HG03025 (cell line): ENCODE data around the gene CALN1.

Experiments used
- ATAC-seq: cut with Tn5 transposase; IDR thresholded peaks from one replicate; pipeline ENCODE4 v1.9.1; 2021; ENCODE audit warnings: mild to moderate bottlenecking, moderate library complexity; ENCODE audit not compliant: unreplicated experiment, low FRiP score

CALN1 gene

GRCh38 chr7:72059925-72060324 is 352.2 kb downstream of the CALN1 start:
- ATAC-seq, result no peak

- no peak for ATAC-seq
Observed at GRCh38 chr7:72058579-72058978, 353.6 kb downstream of the CALN1 start.

GRCh38 chr7:72057796-72058195 is 354.3 kb downstream of the CALN1 start:
- ATAC-seq, result no peak

DNA sequence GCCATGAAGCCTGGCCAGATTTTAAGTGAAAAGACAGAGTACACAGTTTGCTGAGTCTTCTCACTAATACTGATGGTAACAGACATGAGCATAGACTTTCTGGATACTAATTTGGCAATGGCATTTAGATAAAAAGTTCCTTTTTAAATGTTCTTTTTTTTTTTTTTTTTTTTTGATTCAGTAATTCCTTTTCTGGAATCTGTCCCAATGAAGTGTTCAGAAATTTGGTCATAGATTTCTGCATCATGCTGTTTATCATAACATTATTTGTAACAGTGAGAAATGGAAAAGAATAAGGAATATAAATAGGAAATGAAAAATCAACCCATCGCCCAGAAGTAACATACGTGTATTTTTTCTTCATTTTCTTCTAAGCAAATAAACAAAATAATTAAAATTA is 354.9 kb downstream of the CALN1 start:
- ATAC-seq, result no peak

DNA sequence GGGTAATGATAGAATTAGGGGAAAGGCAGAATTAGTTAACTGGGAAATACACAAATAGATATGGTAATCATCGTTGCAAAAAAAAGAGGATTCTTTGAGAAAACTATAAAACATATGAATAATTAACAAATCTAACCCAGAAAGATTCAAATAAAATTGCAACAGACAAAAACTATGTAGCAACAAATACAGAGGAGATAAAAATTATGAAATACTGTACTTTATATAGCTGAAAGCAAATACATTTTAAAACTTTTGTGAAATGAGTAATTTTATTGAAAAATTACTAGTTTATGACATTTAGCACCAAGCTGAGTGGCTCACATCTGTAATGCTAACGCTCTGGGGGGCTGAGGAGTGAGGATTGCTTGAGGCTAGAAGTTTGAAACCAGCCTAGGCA is 356.7 kb downstream of the CALN1 start:
- ATAC-seq, result no peak

GRCh38 chr7:72053292-72053691 is 358.8 kb downstream of the CALN1 start:
- ATAC-seq, result no peak

GRCh38 chr7:72048420-72048819 is 363.7 kb downstream of the CALN1 start:
- ATAC-seq, result no peak

GRCh38 chr7:72042855-72043254 is 369.3 kb downstream of the CALN1 start:
- no peak for ATAC-seq

DNA sequence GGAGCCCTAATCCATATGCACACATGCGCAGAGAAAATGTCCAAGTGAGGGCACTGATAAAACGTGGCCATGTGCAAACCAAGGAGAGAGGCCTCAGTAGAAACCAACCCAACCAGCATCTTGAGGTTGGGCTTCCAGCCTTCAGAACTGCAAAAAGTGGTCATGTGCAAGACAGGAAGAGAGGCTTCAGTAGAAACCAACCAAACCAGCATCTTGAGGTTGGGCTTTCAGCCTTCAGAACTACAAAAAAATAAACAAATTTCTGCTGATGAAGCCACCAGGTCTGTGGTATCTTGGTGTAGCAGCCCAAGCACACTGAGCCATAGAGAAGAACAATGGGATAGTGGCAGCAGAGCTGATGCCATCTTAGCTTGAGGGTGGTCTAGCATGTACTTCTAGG is 371.5 kb downstream of the CALN1 start:
- ATAC-seq, result no peak

GRCh38 chr7:72039460-72039859 is 372.7 kb downstream of the CALN1 start:
- no peak for ATAC-seq

GRCh38 chr7:72038022-72038732 is 374.0 kb downstream of the CALN1 start:
- ATAC-seq, result no peak

DNA sequence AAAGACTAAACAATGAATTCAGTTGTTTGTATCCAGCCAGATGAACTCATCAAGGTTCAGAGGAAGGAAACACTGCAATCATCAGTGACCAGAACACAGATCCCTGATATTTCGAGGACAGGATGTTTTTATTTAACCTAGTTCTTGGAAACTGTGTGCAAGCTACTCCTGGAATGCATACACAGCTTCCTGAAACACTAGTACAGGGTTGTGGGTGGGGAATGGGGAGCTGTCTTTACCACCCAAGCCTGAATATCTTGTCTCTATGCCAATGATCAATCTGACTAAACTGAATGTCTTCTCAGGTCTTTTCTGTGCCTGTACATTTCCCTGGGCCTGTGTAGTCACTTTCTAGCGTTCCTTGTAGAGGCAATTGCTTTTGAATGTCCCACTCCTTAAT is 374.6 kb downstream of the CALN1 start:
- no peak for ATAC-seq

GRCh38 chr7:72035266-72035665 is 376.9 kb downstream of the CALN1 start:
- ATAC-seq, result no peak

DNA sequence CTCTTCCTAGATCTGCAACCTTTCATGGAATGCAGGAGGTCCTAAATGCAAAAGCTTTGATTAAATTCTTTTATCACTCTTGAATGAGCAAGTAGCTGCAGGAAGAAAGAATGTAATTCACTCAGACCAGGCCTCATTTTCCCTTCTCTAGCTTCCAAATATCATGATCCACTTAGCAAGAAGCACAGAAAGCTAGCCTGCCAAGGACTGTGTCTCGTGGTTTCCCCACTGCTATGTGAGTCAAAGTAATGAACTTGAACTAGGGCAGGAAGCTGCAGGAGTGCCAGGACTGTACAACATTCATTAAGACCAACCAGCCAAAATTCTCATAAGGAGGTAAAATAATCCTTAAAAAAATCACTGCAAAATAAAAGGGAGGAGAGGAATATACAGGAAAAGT is 379.2 kb downstream of the CALN1 start:
- ATAC-seq, result no peak

DNA sequence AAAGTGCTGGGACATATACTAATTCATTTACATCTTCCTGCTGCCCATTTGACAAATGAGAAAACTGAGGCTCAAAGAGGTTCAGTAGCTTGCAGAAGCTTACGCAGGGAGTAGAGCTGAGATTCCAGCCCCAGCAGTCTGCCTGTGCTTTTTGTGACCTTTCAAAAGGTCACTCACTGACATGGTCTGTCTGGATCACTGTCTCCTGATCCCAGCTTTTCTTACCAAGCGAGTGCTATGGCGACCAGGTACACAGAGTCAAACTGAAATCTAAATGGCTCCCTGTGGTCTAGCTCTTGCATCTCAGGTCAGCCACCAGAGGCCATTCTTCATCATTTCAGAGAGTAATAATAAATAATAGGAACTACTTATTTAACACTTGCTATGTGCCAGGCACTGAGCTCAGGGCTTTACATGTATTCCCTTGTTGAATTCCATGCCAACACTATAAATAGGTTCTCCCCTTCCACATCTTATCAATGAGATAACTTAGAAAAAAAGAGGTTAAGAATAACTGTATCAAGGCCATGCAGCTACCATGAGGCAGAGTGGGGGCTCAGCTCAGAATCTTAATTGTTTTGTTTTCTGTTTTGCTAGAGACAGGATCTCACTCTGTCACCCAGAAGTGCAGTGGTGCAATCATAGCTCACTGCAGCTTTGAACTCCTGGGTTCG is 381.0 kb downstream of the CALN1 start:
- ATAC-seq, result no peak

DNA sequence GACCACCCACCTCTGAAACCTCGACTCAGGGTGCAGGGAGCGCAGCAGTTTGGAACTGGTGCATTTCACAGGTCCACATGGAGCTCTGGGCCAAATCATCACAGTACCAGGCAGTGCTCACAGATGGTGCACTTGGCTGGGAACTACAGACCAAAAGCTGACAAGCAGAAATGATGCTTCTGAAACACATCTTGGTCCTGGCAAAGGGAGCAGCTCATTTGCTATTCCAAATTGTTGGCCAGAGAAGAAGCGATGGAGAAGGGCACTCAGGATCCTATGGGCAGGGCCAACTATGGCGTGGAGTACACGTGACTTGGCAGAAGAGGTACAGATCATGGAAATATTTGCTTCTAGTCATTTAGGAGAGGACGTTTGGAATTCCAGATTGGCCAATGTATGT is 383.9 kb downstream of the CALN1 start:
- no peak for ATAC-seq

GRCh38 chr7:72025381-72025960 is 386.7 kb downstream of the CALN1 start:
- no peak for ATAC-seq

GRCh38 chr7:72023926-72024325 is 388.2 kb downstream of the CALN1 start:
- no peak for ATAC-seq

GRCh38 chr7:72021716-72022115 is 390.4 kb downstream of the CALN1 start:
- no peak for ATAC-seq

GRCh38 chr7:72020311-72020710 is 391.8 kb downstream of the CALN1 start:
- ATAC-seq, result no peak

GRCh38 chr7:72019436-72019835 is 392.7 kb downstream of the CALN1 start:
- no peak for ATAC-seq

DNA sequence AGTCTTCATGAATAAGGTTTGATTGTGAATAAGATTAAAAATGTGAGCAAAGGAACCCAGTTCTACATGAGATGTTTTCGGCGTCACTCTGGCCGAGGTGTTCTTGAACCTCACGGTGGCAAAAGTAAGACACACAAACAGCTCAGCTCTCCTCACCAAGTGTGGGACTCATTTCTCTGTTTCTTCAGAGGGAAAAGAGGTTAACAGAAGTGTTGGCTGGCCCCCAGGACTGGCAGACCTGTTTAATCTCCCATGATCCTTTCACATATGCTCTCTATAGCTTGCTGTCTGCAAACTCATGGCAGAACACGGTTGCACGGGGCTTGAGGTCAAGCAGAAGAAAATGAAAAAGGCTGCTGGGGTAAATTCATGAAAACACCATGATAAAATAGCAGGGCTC is 394.4 kb downstream of the CALN1 start:
- ATAC-seq, result no peak
